Subcutaneous adipose tissue (tissue), 4 donors: ENCODE results near the gene C17orf78. TPM values are rescaled to one million over a fixed set of nuclear protein-coding genes. Genes with fewer than 3 reads are reported as not detected.

Experiments
- CTCF ChIP-seq: fragments of 450-650 bp; IDR thresholded peaks from one replicate; pipeline ENCODE4 v1.5.1; 2016; ENCODE audit warnings: low read depth, mild to moderate bottlenecking, control low read depth, antibody characterized with exemption, moderate library complexity
- total RNA-seq, 4 donors: library from RNA; depleted of rRNA; stranded (reverse); fragments of >200 nt; gene quantifications; one replicate each; pipeline ENCODE4 v1.1.0, GENCODE V29; 2016

C17orf78 gene
- total RNA-seq, 4 donors from 2014 or later, result not detected

- TF ChIP-seq CTCF, result no peak
These were observed 54.4 kb downstream of the C17orf78 start for GRCh38 chr17:37430051-37430627.

- TF ChIP-seq CTCF, result no peak
These were observed 56.9 kb downstream of the C17orf78 start for GRCh38 chr17:37432671-37433070.

- TF ChIP-seq CTCF, result no peak
These were observed 62.4 kb downstream of the C17orf78 start for GRCh38 chr17:37438141-37438540.

GRCh38 chr17:37440424-37440823, 64.6 kb downstream of the C17orf78 start:
- no peak for TF ChIP-seq CTCF

Other genes starting within 250 kb of the C17orf78 start
- gene ACACA, start 30.9 kb downstream of the C17orf78 start, total RNA-seq, result 100 to 1,000 TPM in 1 of 4 donors, 10 to 100 TPM in 3; 30.6 to 102 (median 50.5) TPM
- 10 to 100 TPM; 10.2 to 14.0 (median 11.7) TPM for gene TADA2A, start 30.9 kb downstream of the C17orf78 start, total RNA-seq
- gene DUSP14, start 113.9 kb downstream of the C17orf78 start, total RNA-seq, result 10 to 100 TPM; 10.8 to 23.1 (median 15.8) TPM
- 10 to 100 TPM; 27.4 to 46.5 (median 31.0) TPM for gene SYNRG, start 233.4 kb downstream of the C17orf78 start, total RNA-seq